Mesenchymal stem cell (in vitro differentiated cells and primary cell): ENCODE measurements around the gene RIPK1.

ENCODE experiments used
- DNase-seq: peaks from one replicate; pipeline ENCODE4 v3.0.0-alpha.2; 2013
- H2AFZ ChIP-seq: one replicate; pipeline ENCODE4 v1.6.1; 2013; ENCODE audit warnings: low read depth, mild to moderate bottlenecking, control low read depth, inconsistent platforms, low read length, moderate library complexity
- H2AK5ac ChIP-seq: 2 replicates; pipeline ENCODE4 v1.6.1; 2013; ENCODE audit warnings: low read length, moderate library complexity, mild to moderate bottlenecking, inconsistent platforms; ENCODE audit not compliant: severe bottlenecking
- H2BK120ac ChIP-seq: one replicate; pipeline ENCODE4 v1.6.1; 2013; ENCODE audit warnings: low read depth, mild to moderate bottlenecking, inconsistent platforms, low read length, moderate library complexity
- H2BK12ac ChIP-seq, 2 experiments: one replicate each; pipeline ENCODE4 v1.6.1; 2013; ENCODE audit warnings: inconsistent platforms in 2 of 2, low read length in 2 of 2, mild to moderate bottlenecking in 2 of 2, moderate library complexity in 2 of 2, control low read depth in 1 of 2
- H2BK15ac ChIP-seq: one replicate; pipeline ENCODE4 v1.6.1; 2013; ENCODE audit warnings: mild to moderate bottlenecking, low read depth, inconsistent platforms; ENCODE audit not compliant: poor library complexity, severe bottlenecking
- H2BK5ac ChIP-seq: 2 replicates; pipeline ENCODE4 v1.6.1; 2013; ENCODE audit warnings: low read depth, mild to moderate bottlenecking, low read length, control low read depth, inconsistent platforms; ENCODE audit not compliant: poor library complexity, severe bottlenecking
- H3K14ac ChIP-seq, 2 experiments: one replicate each; pipeline ENCODE4 v1.6.1; 2013; ENCODE audit warnings: inconsistent platforms in 2 of 2, low read length in 2 of 2, control low read depth in 1 of 2, mild to moderate bottlenecking in 1 of 2, moderate library complexity in 1 of 2
- H3K18ac ChIP-seq, 2 experiments: one replicate each; pipeline ENCODE4 v1.6.1; 2013; ENCODE audit warnings: inconsistent platforms in 2 of 2, low read length in 2 of 2, control low read depth in 1 of 2, low read depth in 1 of 2, mild to moderate bottlenecking in 1 of 2
- H3K23ac ChIP-seq, 2 experiments: one replicate each; pipeline ENCODE4 v1.6.1; 2013; ENCODE audit warnings: inconsistent platforms in 2 of 2, low read length in 2 of 2, mild to moderate bottlenecking in 2 of 2, moderate library complexity in 2 of 2, control low read depth in 1 of 2
- H3K27ac ChIP-seq: 2 replicates; pipeline ENCODE4 v1.5.1; 2013; ENCODE audit warnings: mild to moderate bottlenecking, moderate library complexity, low read length, control low read depth, inconsistent platforms; ENCODE audit not compliant: poor library complexity, severe bottlenecking
- H3K27me3 ChIP-seq, 2 experiments: 2 replicates each; pipeline versions ENCODE4 v1.6.1 to v1.7.0; 2013; ENCODE audit warnings: low read length in 2 of 2, mild to moderate bottlenecking in 2 of 2, moderate library complexity in 2 of 2, control low read depth in 1 of 2, inconsistent platforms in 1 of 2; ENCODE audit not compliant: control insufficient read depth in 1 of 2, insufficient read depth in 1 of 2
- H3K36me3 ChIP-seq, 2 experiments: 2 replicates each; pipeline versions ENCODE4 v1.6.1 to v1.7.0; 2013; ENCODE audit warnings: low read length in 2 of 2, control low read depth in 1 of 2, inconsistent platforms in 1 of 2, low read depth in 1 of 2, mild to moderate bottlenecking in 1 of 2; ENCODE audit not compliant: insufficient read depth in 2 of 2, control insufficient read depth in 1 of 2
- H3K4ac ChIP-seq, 2 experiments: one replicate each; pipeline ENCODE4 v1.6.1; 2013; ENCODE audit warnings: inconsistent platforms in 2 of 2, low read length in 2 of 2, mild to moderate bottlenecking in 2 of 2, moderate library complexity in 2 of 2, control low read depth in 1 of 2, low read depth in 1 of 2
- H3K4me1 ChIP-seq: 2 replicates; pipeline ENCODE4 v1.6.1; 2013; ENCODE audit warnings: low read depth, low read length, control low read depth; ENCODE audit not compliant: control insufficient read depth, insufficient read depth
- H3K4me2 ChIP-seq: 2 replicates; pipeline ENCODE4 v1.6.1; 2013; ENCODE audit warnings: low read length, mild to moderate bottlenecking, inconsistent platforms; ENCODE audit not compliant: poor library complexity, severe bottlenecking
- H3K4me3 ChIP-seq, 2 experiments: 2 replicates each; pipeline versions ENCODE4 v1.5.1 to v1.7.0; 2013; ENCODE audit warnings: low read length in 2 of 2, mild to moderate bottlenecking in 2 of 2, control low read depth in 1 of 2, low read depth in 1 of 2; ENCODE audit not compliant: insufficient read depth in 1 of 2
- H3K79me1 ChIP-seq: replicated peaks from 2 replicates; pipeline ENCODE4 v1.6.1; 2013; ENCODE audit warnings: mild to moderate bottlenecking, control low read depth, low read length, inconsistent platforms; ENCODE audit not compliant: poor library complexity, severe bottlenecking
- H3K9ac ChIP-seq: 2 replicates; pipeline ENCODE4 v1.7.0; 2013; ENCODE audit warnings: mild to moderate bottlenecking, low read length, moderate library complexity
- H3K9me3 ChIP-seq: 2 replicates; pipeline ENCODE4 v1.7.0; 2013; ENCODE audit warnings: mild to moderate bottlenecking, low read length; ENCODE audit not compliant: control insufficient read depth
- H4K8ac ChIP-seq: one replicate; pipeline ENCODE4 v1.6.1; 2013; ENCODE audit warnings: inconsistent platforms, mild to moderate bottlenecking, low read length, moderate library complexity
- H4K91ac ChIP-seq: one replicate; pipeline ENCODE4 v1.6.1; 2013; ENCODE audit warnings: mild to moderate bottlenecking, low read length, inconsistent platforms
- WGBS: methylation state at CpG from one replicate; pipeline ENCODE4 v1.1.7; 2013; ENCODE audit warnings: mixed read lengths; 5-methylcytosine and 5-hydroxymethylcytosine counted together

The RIPK1 gene

GRCh38 chr6:3108746-3109414 is 40.6 kb downstream of the RIPK1 start:
- WGBS: 94% methylated on average over 10 of the region's 10 CpGs
- H3K14ac ChIP-seq: no peak overlapping the region
- H3K79me1 ChIP-seq: peaks cover 35% of the 10 kb centered on the region
- H3K4ac ChIP-seq: no peak overlapping the region
- no peak overlapping the region for H2BK15ac ChIP-seq
- no peak overlapping the region for H3K4me3 ChIP-seq
- H2AFZ ChIP-seq: no peak overlapping the region
- H2AK5ac ChIP-seq: no peak overlapping the region
- H3K27ac ChIP-seq: no peak overlapping the region
- no peaks in the 10 kb centered on the region for H3K27me3 ChIP-seq
- no peak overlapping the region for H4K91ac ChIP-seq
- no peaks in the 10 kb centered on the region for H3K9me3 ChIP-seq
- no peak overlapping the region for H2BK12ac ChIP-seq
- no peak overlapping the region for H4K8ac ChIP-seq
- H3K23ac ChIP-seq: no peak overlapping the region
- no peak overlapping the region for H2BK5ac ChIP-seq
- DNase-seq: no peak
- peak overlapping the region; percentile 51 for H3K9ac ChIP-seq
- peaks cover 43 to 92% of the 10 kb centered on the region in 2 experiments for H3K36me3 ChIP-seq
- H3K18ac ChIP-seq: no peak overlapping the region
- H2BK120ac ChIP-seq: no peak overlapping the region
- no peak overlapping the region for H3K4me2 ChIP-seq
- H3K4me1 ChIP-seq: no peaks in the 10 kb centered on the region

- Histone ChIP-seq H3K27ac (no peak overlapping the region), H3K79me1 (peaks cover 43% of the 10 kb centered on the region), H4K8ac (no peak overlapping the region), H3K23ac (no peak overlapping the region), H2AFZ (no peak overlapping the region), H2AK5ac (no peak overlapping the region), H2BK5ac (no peak overlapping the region), H2BK12ac (no peak overlapping the region), H3K4me1 (no peaks in the 10 kb centered on the region), H2BK15ac (no peak overlapping the region), H3K27me3 (no peaks in the 10 kb centered on the region), H3K4ac (no peak overlapping the region), H3K14ac (no peak overlapping the region), H3K36me3 (peaks cover 50 to 92% of the 10 kb centered on the region in 2 experiments), H3K4me3 (no peak overlapping the region), H4K91ac (no peak overlapping the region), H3K9ac (no peak overlapping the region), H3K4me2 (no peak overlapping the region), H3K18ac (no peak overlapping the region), H2BK120ac (no peak overlapping the region), H3K9me3 (no peaks in the 10 kb centered on the region)
- no peak for DNase-seq
- 96% methylated on average over 2 of the region's 3 CpGs for WGBS
Observed at GRCh38 chr6:3109761-3110160, 41.5 kb downstream of the RIPK1 start.

GRCh38 chr6:3114377-3114776 is 46.1 kb downstream of the RIPK1 start:
- no peak overlapping the region for H2BK12ac ChIP-seq
- no peak overlapping the region for H3K18ac ChIP-seq
- no peak overlapping the region for H2BK120ac ChIP-seq
- H3K9ac ChIP-seq: no peak overlapping the region
- peaks cover 32% of the 10 kb centered on the region for H3K79me1 ChIP-seq
- no peak overlapping the region for H2BK15ac ChIP-seq
- no peaks in the 10 kb centered on the region for H3K27me3 ChIP-seq
- no peak overlapping the region for H2AFZ ChIP-seq
- H2BK5ac ChIP-seq: no peak overlapping the region
- H3K27ac ChIP-seq: no peak overlapping the region
- peak overlapping the region in 1 of 2 experiments; percentile 38 for H3K23ac ChIP-seq
- H3K4ac ChIP-seq: no peak overlapping the region
- H4K91ac ChIP-seq: no peak overlapping the region
- DNase-seq: no peak
- no peak overlapping the region for H4K8ac ChIP-seq
- H3K14ac ChIP-seq: no peak overlapping the region
- no peak overlapping the region for H3K4me3 ChIP-seq
- 98% methylated on average over 3 of the region's 6 CpGs for WGBS
- H3K9me3 ChIP-seq: no peaks in the 10 kb centered on the region
- no peaks in the 10 kb centered on the region for H3K4me1 ChIP-seq
- peaks cover 30 to 62% of the 10 kb centered on the region in 2 experiments for H3K36me3 ChIP-seq
- no peak overlapping the region for H2AK5ac ChIP-seq
- no peak overlapping the region for H3K4me2 ChIP-seq

- no peak overlapping the region for H3K4ac ChIP-seq
- H4K8ac ChIP-seq: no peak overlapping the region
- H3K27ac ChIP-seq: peak overlapping the region; percentile 34
- H2BK15ac ChIP-seq: no peak overlapping the region
- WGBS: 17% methylated on average over 7 of the region's 8 CpGs
- H4K91ac ChIP-seq: no peak overlapping the region
- H3K9me3 ChIP-seq: no peaks in the 10 kb centered on the region
- peaks cover 30% of the 10 kb centered on the region for H3K79me1 ChIP-seq
- H2BK120ac ChIP-seq: no peak overlapping the region
- no peak overlapping the region for H2AK5ac ChIP-seq
- peak overlapping the region; percentile 75 to 99 for H3K4me3 ChIP-seq
- H3K18ac ChIP-seq: no peak overlapping the region
- DNase-seq: no peak
- H3K23ac ChIP-seq: no peak overlapping the region
- peak overlapping the region; percentile 83 for H3K9ac ChIP-seq
- H2AFZ ChIP-seq: peak overlapping the region; percentile 97
- H2BK5ac ChIP-seq: peak overlapping the region; percentile 96
- H3K36me3 ChIP-seq: peaks cover 21 to 28% of the 10 kb centered on the region in 2 experiments
- no peak overlapping the region for H3K14ac ChIP-seq
- H3K27me3 ChIP-seq: no peaks in the 10 kb centered on the region
- H3K4me1 ChIP-seq: peaks cover 2% of the 10 kb centered on the region
- peak overlapping the region; percentile 49 for H3K4me2 ChIP-seq
- no peak overlapping the region for H2BK12ac ChIP-seq
Observed at GRCh38 chr6:3117912-3118352, 49.6 kb downstream of the RIPK1 start.
